GM23338 (cell line): Measurements from ENCODE around the gene PTH2. TPM values are rescaled to one million over a fixed set of nuclear protein-coding genes. Genes with fewer than 3 reads are reported as not detected.

Experiments used
- ATAC-seq: fragments of 200-7000 bp; cut with Tn5 transposase; 3 replicates; pipeline ENCODE4 v1.9.1; 2020
- DNase-seq: peaks from one replicate; pipeline ENCODE4 v3.0.0-alpha.2; 2015; ENCODE audit warnings: low spot score
- H2AFZ ChIP-seq: fragments of 200-600 bp; sonication (generic); 2 replicates; pipeline ENCODE4 v1.8.0; 2016; ENCODE audit warnings: antibody characterized with exemption, mild to moderate bottlenecking, moderate library complexity
- H3F3A ChIP-seq: fragments of 200-600 bp; sonication (generic); replicated peaks from 2 replicates; pipeline ENCODE4 v1.8.0; 2017; ENCODE audit warnings: antibody characterized with exemption, mixed run types, low read depth
- H3K27ac ChIP-seq: fragments of 200-600 bp; sonication (generic); 2 replicates; pipeline ENCODE4 v1.6.1; 2016; ENCODE audit warnings: low read depth
- H3K27me3 ChIP-seq: fragments of 200-600 bp; sonication (generic); 2 replicates; pipeline ENCODE4 v1.8.0; 2016; ENCODE audit warnings: mild to moderate bottlenecking, mixed run types, moderate library complexity; ENCODE audit not compliant: insufficient read depth
- H3K36me3 ChIP-seq: fragments of 200-600 bp; sonication (generic); 2 replicates; pipeline ENCODE4 v1.8.0; 2016; ENCODE audit warnings: mild to moderate bottlenecking; ENCODE audit not compliant: insufficient read depth
- H3K4me1 ChIP-seq: fragments of 200-600 bp; sonication (generic); 2 replicates; pipeline ENCODE4 v1.8.0; 2016; ENCODE audit warnings: mild to moderate bottlenecking, moderate library complexity; ENCODE audit not compliant: insufficient read depth
- H3K4me2 ChIP-seq: fragments of 200-600 bp; sonication (generic); 2 replicates; pipeline ENCODE4 v1.7.1; 2017; ENCODE audit warnings: mixed run types
- H3K4me3 ChIP-seq: fragments of 200-600 bp; sonication (generic); 2 replicates; pipeline ENCODE4 v1.6.1; 2016; ENCODE audit warnings: mixed run types
- H3K79me2 ChIP-seq: fragments of 200-600 bp; sonication (generic); replicated peaks from 2 replicates; pipeline ENCODE4 v1.8.0; 2017; ENCODE audit warnings: mild to moderate bottlenecking; ENCODE audit not compliant: insufficient read depth
- H3K9me2 ChIP-seq: fragments of 200-600 bp; sonication (generic); 2 replicates; pipeline ENCODE4 v1.8.0; 2017; ENCODE audit not compliant: insufficient read depth
- H4K20me1 ChIP-seq: fragments of 200-600 bp; sonication (generic); replicated peaks from 2 replicates; pipeline ENCODE4 v1.8.0; 2017; ENCODE audit warnings: mild to moderate bottlenecking; ENCODE audit not compliant: insufficient read depth
- H3K27ac Mint-ChIP-seq: 2 replicates; pipeline ENCODE4 v1.8.0; 2020; ENCODE audit warnings: inconsistent platforms, mild to moderate bottlenecking, moderate library complexity, mixed read lengths
- H3K27me3 Mint-ChIP-seq: 3 replicates; pipeline ENCODE4 v1.8.0; 2022; ENCODE audit warnings: low read depth, mild to moderate bottlenecking, moderate library complexity, mixed read lengths, inconsistent platforms; ENCODE audit not compliant: insufficient read depth, poor library complexity
- H3K36me3 Mint-ChIP-seq: 3 replicates; pipeline ENCODE4 v1.8.0; 2021; ENCODE audit warnings: low read depth, mild to moderate bottlenecking, inconsistent platforms, moderate library complexity, mixed read lengths
- H3K4me1 Mint-ChIP-seq: 3 replicates; pipeline ENCODE4 v1.8.0; 2020; ENCODE audit warnings: mild to moderate bottlenecking, inconsistent platforms, mixed read lengths
- H3K4me3 Mint-ChIP-seq: 3 replicates; pipeline ENCODE4 v1.8.0; 2021; ENCODE audit warnings: moderate library complexity, mild to moderate bottlenecking, inconsistent platforms, mixed read lengths
- H3K9me3 Mint-ChIP-seq: 3 replicates; pipeline ENCODE4 v1.8.0; 2020; ENCODE audit warnings: moderate library complexity, mild to moderate bottlenecking, inconsistent platforms, mixed read lengths
- CREB1 ChIP-seq: fragments of 250-450 bp; sonication (Bioruptor Pico); IDR thresholded peaks from 2 replicates; pipeline ENCODE4 v1.5.0; 2020; ENCODE audit warnings: low read depth, mild to moderate bottlenecking, moderate library complexity
- CTCF ChIP-seq, 2 experiments: fragments of 200-600 bp in 1 of 2; sonication (generic) in 1 of 2; conservative IDR thresholded peaks; 2 replicates each; pipeline versions ENCODE4 v1.5.1 to v1.6.1; 2016 to 2017; ENCODE audit warnings: antibody characterized with exemption in 2 of 2, low read depth in 2 of 2, mild to moderate bottlenecking in 2 of 2, moderate library complexity in 1 of 2
- EZH2 ChIP-seq: fragments of 200-600 bp; sonication (generic); IDR thresholded peaks from one replicate; pipeline ENCODE4 v1.8.0; 2017; ENCODE audit warnings: antibody characterized with exemption, mild to moderate bottlenecking, low read depth; ENCODE audit not compliant: unreplicated experiment
- EZH2phosphoT487 ChIP-seq: fragments of 200-600 bp; sonication (generic); IDR thresholded peaks from one replicate; pipeline ENCODE4 v1.8.1; 2018; ENCODE audit warnings: antibody characterized with exemption; ENCODE audit not compliant: unreplicated experiment
- JUNB ChIP-seq: IDR thresholded peaks from one replicate; pipeline ENCODE4 v1.6.1; 2016; ENCODE audit warnings: antibody characterized with exemption; ENCODE audit not compliant: unreplicated experiment
- NANOG ChIP-seq: IDR thresholded peaks from 2 replicates; pipeline ENCODE4 v1.6.1; 2016; ENCODE audit warnings: antibody characterized with exemption, borderline replicate concordance
- POLR2AphosphoS5 ChIP-seq: IDR thresholded peaks from 2 replicates; pipeline ENCODE4 v1.6.1; 2016; ENCODE audit warnings: antibody characterized with exemption, low read depth
- REST ChIP-seq: IDR thresholded peaks from one replicate; pipeline ENCODE4 v1.6.1; 2018; ENCODE audit warnings: antibody characterized with exemption; ENCODE audit not compliant: unreplicated experiment
- STAT1 ChIP-seq: IDR thresholded peaks from one replicate; pipeline ENCODE4 v1.6.1; 2016; ENCODE audit warnings: antibody characterized with exemption; ENCODE audit not compliant: unreplicated experiment
- ZNF114 ChIP-seq: fragments of 250-450 bp; sonication (Bioruptor Pico); IDR thresholded peaks from 2 replicates; pipeline ENCODE4 v1.5.0; 2020; ENCODE audit warnings: mild to moderate bottlenecking, moderate library complexity
- ZNF331 ChIP-seq: fragments of 250-450 bp; sonication (Bioruptor Pico); IDR thresholded peaks from 2 replicates; pipeline ENCODE4 v1.5.0; 2020; ENCODE audit warnings: low read depth, mild to moderate bottlenecking, moderate library complexity
- polyA plus RNA-seq: library from polyadenylated mRNA; unstranded; fragments of >200 nt; fragmentation: Nextera tagmentation; extraction: Ambion mirVana; gene quantifications from 2 replicates; pipeline ENCODE4 v1.2.1, GENCODE V29; 2016
- total RNA-seq: library from RNA; depleted of rRNA; stranded (reverse); fragments of >200 nt; shearing (Covaris generic); gene quantifications from 2 replicates; pipeline ENCODE4 v1.2.3, GENCODE V29; 2014

PTH2 gene
- total and polyA plus RNA-seq, 2 experiments from 2014 or later = 1.6 TPM; not detected in 1

- H3K27me3 Mint-ChIP-seq = peaks cover 70% of the 10 kb centered on the region
- peak overlapping the region; percentile 29; the same call in 1 of the 3 replicates for H3K4me3 Mint-ChIP-seq
- no peak for ATAC-seq
- Histone ChIP-seq H3K4me1 (peaks cover 42% of the 10 kb centered on the region), H3K27ac (no peak overlapping the region), H3K4me3 (no peak overlapping the region), H3F3A (peaks cover 41% of the 10 kb centered on the region), H4K20me1 (no peaks in the 10 kb centered on the region), H3K79me2 (no peaks in the 10 kb centered on the region), H3K4me2 (no peak overlapping the region), H3K27me3 (peaks cover 78% of the 10 kb centered on the region), H3K36me3 (no peaks in the 10 kb centered on the region), H2AFZ (no peak overlapping the region), H3K9me2 (no peaks in the 10 kb centered on the region)
- peaks cover 13% of the 10 kb centered on the region; the same call in 2 of the 3 replicates for H3K9me3 Mint-ChIP-seq
- peaks cover 5% of the 10 kb centered on the region for H3K36me3 Mint-ChIP-seq
- DNase-seq = no peak
- TF ChIP-seq STAT1 (no peak), EZH2 (no peak), JUNB (no peak), ZNF114 (no peak), POLR2AphosphoS5 (no peak)
- H3K27ac Mint-ChIP-seq = no peak overlapping the region
- H3K4me1 Mint-ChIP-seq = peaks cover 55% of the 10 kb centered on the region
These were observed 7.0 kb upstream of the PTH2 start for GRCh38 chr19:49430172-49430677.

- DNase-seq = no peak
- no peak overlapping the region for H3K27ac ChIP-seq
- peaks cover 81% of the 10 kb centered on the region for H3K27me3 ChIP-seq
- Mint-ChIP-seq H3K9me3 (peaks cover 13% of the 10 kb centered on the region; the same call in 2 of the 3 replicates), H3K27me3 (peaks cover 76% of the 10 kb centered on the region), H3K27ac (peak overlapping the region; percentile 45; the same call in 1 of the 2 replicates), H3K4me3 (peak overlapping the region; percentile 81), H3K4me1 (peaks cover 57% of the 10 kb centered on the region), H3K36me3 (peaks cover 5% of the 10 kb centered on the region)
- peak overlapping the region; percentile 82 for H3K4me3 ChIP-seq
- peaks cover 44% of the 10 kb centered on the region for H3K4me1 ChIP-seq
- peak; percentile 1 for ATAC-seq
- H3K9me2 ChIP-seq = no peaks in the 10 kb centered on the region
- no peaks in the 10 kb centered on the region for H3K36me3 ChIP-seq
- peak overlapping the region; percentile 90; the same call in 1 of the 2 replicates for H2AFZ ChIP-seq
- H3K79me2 ChIP-seq = no peaks in the 10 kb centered on the region
- H3K4me2 ChIP-seq = peak overlapping the region; percentile 98
- H4K20me1 ChIP-seq = no peaks in the 10 kb centered on the region
- H3F3A ChIP-seq = peaks cover 39% of the 10 kb centered on the region
- TF ChIP-seq JUNB = no peak
- TF ChIP-seq CREB1 (CRISPR knock-in tag) = no peak
- TF ChIP-seq CTCF (conservative IDR thresholded peaks at IDR 0.05; ENCODE audit: low read depth in 2 of 2) = no peak
- TF ChIP-seq ZNF114 = no peak
- TF ChIP-seq POLR2AphosphoS5 = no peak
- TF ChIP-seq STAT1 = no peak
- TF ChIP-seq REST = no peak
- TF ChIP-seq NANOG = no peak
- no peak for TF ChIP-seq ZNF331 (CRISPR knock-in tag)
- TF ChIP-seq EZH2phosphoT487 = no peak
These were observed 5.6 kb upstream of the PTH2 start for GRCh38 chr19:49428547-49429451.
